ENCODE measurements around the gene ANXA3.
"Not testable (repeated sequence)": the region's sequence is repeated elsewhere in the genome, so short reads cannot be mapped to it uniquely, and the experiment has no call there.

Gene ANXA3, protein sequence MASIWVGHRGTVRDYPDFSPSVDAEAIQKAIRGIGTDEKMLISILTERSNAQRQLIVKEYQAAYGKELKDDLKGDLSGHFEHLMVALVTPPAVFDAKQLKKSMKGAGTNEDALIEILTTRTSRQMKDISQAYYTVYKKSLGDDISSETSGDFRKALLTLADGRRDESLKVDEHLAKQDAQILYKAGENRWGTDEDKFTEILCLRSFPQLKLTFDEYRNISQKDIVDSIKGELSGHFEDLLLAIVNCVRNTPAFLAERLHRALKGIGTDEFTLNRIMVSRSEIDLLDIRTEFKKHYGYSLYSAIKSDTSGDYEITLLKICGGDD

GRCh38 chr4:78551420-78552351, at the start of gene ANXA3:
ANXA3 (plus strand) TSS chr4:78551770; CDS start chr4:78554474, 2,704 bp downstream.
- peak; percentile 28 for DNase-seq

DNA sequence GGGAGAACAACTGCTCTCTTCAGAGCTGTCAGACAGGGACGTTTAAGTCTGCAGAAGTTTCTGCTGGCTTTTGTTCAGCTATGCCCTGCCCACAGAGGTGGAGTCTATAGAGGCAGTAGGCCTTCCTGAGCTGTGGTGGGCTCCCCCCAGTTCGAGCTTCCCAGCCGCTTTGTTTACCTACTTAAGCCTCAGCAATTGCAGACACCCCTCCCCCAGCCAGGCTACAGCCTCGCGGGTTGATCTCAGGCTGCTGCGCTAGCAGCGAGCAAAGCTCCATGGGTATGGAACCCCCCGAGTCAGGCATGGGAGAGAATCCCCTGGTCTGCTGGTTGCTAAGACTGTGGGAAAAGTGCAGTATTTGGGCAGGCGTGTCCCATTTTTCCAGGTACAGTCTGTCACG, 45.3 kb upstream of the ANXA3 start:
- DNase-seq: not testable (repeated sequence)

- DNase-seq: no peak
These were observed 42.5 kb upstream of the ANXA3 start for GRCh38 chr4:78509043-78509442.

DNA sequence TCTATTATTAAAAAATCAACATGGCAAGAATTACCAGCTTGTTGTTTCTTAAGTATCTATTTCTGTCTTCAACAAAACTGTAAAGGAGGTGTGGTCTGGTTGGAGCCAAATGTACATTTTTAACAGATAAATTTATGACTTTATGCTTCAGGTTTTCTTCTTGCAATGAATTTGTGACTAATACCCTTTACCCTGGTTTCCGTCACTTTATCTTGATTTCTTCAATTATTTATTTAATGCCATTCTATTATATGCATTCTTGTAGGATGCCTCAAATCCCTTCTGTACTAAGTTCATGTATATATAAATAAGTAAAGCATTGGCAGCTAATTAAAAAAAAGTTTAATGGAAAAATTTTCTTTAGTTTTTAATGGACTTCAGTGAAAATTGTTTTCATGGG, 41.5 kb upstream of the ANXA3 start:
- DNase-seq: no peak

DNA sequence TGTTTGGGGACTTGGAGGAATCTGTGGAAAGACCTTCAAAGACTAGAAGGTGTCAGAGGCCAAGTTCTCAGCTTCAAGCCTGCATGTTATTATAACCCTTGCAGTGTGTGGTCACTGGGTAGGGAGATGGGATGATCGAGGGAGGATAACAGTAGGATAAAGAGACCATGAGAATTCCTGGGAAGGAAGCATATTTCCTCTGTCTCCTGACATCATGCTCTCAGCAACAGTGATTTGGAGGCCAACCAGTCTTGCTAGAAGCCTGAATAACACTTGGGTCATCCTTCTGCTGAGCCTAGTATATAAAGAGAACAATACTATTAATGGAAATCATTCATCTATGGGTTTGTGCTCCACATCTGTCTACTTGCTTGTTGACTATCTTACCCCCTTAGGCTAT, 40.9 kb upstream of the ANXA3 start:
- DNase-seq: no peak

GRCh38 chr4:78512357-78512920, 39.1 kb upstream of the ANXA3 start:
- DNase-seq: no peak

DNA sequence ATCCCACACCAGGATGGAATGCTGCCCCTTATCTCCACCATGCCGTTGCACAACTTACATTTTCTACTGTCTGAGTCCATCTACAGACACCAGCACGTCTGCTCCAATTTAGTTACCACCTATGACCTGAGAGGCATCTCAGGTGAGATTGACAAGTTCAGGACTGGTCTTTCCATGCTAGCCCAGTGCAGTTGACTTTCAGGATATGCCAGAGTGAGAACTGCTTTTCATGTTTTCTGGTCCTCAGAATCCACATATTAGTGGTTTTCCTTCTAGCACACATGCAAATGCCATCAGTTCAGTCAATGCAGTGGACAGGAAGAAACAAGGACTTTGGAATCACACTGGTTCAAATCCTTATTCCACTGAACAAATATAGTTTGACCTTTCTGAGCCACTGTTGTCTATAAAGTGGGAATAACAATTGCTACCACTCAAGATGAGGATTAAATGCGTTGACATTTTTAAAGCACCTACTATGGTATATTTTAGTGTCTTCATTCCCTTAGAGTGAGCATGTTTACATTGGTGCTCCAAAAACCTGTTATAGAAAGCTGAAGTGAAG, 38.1 kb upstream of the ANXA3 start:
- DNase-seq: no peak

GRCh38 chr4:78517050-78517652, 34.4 kb upstream of the ANXA3 start:
- peak; percentile 3 for DNase-seq

DNA sequence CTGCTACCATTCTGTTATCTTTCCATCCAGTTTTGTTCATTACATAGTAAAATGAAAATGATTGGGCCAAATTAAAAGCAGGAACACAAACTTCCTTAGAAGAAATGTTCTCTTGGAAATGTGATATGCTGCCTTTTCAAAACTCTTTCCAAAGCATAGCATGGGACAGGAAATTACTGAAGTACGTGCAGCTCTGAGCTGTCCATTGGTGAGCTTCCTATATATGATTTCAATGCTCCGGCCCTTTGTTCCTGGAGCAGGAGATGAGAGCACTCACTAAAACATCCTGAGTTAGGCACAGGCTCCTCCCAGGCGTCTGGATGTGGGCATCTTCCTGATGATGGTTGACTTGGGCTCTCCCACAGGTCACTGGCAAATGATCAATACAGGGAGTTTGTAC, 33.0 kb upstream of the ANXA3 start:
- no peak for DNase-seq

DNA sequence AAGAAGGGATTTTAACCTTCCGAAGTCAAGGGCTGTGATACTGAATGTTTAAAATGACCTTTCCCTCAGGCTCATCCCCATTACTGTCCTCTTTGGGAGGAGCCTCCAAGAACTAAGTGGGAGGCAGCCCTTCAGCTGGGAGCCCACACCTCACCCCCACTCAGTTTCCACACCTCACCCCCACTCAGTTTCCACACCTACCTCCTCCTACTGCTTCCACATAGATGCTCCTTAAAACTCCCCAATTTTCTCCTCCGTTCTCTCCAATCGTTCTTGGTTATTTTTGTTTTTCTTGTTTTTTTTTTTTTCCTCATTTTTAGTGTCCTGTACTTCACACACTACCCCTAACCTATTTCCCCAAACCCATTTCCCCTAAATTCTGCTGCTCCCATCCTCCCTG, 31.6 kb upstream of the ANXA3 start:
- no peak for DNase-seq

DNA sequence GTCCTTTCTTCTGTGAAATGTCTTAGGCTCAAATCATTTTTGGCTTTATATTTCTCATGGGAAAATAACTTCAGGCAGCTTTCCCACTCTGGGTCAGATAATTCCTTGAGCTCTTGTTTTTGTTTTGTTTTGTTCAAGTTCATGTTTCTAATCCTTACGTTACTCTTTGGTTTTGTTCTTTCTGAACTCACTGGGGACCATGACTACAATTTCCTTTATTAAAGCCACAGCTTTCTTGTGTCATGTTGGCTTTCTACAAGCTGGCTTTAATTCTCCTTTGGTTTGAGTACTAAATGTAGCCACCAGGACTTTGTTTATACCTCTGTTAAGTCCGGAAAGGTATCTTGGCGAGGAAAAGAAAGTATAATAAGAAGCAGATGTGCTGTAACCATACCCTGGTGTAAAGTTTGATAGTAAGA, 30.8 kb upstream of the ANXA3 start:
- no peak for DNase-seq

- no peak for DNase-seq
These were observed 27.6 kb upstream of the ANXA3 start for GRCh38 chr4:78524009-78524408.

GRCh38 chr4:78525559-78525958, 26.0 kb upstream of the ANXA3 start:
- DNase-seq: no peak

GRCh38 chr4:78527103-78527502, 24.5 kb upstream of the ANXA3 start:
- DNase-seq: no peak

DNA sequence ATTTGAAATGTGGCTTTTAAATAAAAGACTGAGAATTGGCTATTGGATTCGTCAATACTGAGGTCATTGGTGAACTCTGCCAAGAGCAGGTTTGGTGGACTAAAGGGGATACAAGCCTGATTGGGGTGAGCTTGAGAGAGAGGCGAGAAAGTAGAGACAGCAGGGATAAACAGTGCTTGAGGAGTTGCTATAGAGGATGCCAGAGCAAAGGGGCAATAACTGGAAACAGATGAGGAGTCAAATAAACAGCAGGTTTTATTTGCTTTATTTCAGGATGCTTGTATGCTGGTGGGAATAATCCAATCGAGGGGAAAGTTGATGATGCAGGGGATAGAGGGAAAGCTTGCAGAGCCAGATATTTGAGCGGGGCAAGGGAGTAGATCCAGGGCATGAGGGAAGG, 24.0 kb upstream of the ANXA3 start:
- DNase-seq: no peak

DNA sequence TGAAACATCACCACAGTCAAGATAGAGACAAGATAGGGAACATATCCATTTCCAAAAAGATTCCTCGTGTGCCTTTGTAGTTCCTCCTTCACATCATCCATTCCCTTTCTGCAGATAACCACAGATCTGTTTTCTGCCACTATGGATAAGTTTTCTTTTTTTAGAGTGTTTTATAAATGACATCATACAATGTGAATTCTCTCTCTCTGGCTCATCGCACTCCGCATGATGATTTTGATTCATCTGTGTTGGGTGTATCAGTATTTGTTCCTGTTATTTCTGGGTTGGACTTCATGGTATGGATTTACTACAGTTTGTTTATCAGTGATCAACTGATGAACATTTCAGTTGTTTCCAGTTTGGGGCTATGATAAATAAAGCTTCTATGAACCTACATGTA, 23.2 kb upstream of the ANXA3 start:
- DNase-seq: no peak

DNA sequence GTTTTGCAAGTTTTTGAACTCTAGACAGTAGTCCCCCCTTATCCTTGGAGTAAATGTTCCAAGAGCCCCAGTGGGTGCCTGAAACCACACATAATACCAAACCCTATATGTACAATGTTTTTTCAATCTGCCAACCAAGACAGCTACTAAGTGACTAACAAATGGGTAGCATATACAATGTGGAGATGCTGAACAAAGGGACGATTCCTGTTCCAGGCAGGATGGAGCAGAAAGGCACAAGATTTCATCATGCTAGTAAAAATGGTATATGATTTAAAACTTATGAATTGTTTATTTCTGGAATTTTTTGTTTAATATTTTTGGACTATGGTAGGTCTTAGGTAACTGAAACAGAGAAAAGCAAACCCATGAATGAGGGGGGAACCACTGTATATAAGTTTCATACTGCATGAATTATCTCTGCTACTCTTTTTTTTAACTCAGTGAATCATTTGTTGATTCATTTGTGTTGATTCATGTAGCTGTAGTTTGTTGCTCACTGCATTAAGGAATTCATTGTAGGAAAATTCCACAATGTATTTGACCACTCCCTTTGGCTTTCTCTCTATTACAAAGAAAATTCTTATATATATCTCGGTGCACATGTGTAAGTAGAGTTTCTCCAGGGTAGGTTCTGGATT, 21.9 kb upstream of the ANXA3 start:
- no peak for DNase-seq

GRCh38 chr4:78532046-78532445, 19.5 kb upstream of the ANXA3 start:
- DNase-seq: no peak

DNA sequence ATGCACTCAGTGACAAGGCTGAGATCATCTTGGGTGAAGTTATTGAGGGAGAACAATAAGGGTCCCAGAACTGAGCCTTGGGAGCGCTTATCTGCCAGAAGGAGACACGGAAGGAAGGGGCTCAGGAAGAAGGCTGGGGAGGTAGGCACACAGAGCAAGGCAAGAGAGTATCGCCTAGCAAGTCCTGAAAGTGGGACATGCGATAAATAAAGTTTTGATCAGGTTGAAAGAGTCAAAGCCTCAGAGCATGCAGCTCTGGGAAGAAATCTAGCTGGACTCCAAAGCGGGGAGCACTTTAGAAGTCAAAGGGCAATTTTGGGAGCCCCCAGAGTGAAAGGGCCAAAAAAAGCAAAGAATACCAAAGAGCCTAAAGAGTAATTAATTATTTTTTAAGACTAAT, 17.7 kb upstream of the ANXA3 start:
- DNase-seq: no peak

GRCh38 chr4:78534286-78534955, 17.1 kb upstream of the ANXA3 start:
- DNase-seq: no peak

DNA sequence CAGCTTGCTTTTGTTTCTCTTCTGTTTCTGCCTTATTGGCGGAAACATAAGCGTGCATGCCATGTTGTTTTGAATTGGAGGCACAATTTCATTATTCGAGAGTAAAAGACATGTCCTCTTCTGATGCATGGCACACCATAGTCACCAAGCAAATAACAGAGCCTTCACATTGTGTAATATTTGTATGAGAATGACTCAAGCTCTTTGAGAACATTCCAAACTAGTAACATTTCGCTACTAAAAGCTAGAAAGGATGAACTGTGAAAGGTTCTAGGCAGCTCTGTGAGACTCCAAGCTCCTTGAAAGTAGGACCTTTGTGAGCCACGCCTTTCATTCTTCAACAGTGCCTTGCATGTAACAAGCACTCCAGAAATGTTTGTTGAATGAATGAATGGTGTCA, 9.2 kb upstream of the ANXA3 start:
- no peak for DNase-seq
